Measurements from ENCODE around the gene ACTN1.

DNA sequence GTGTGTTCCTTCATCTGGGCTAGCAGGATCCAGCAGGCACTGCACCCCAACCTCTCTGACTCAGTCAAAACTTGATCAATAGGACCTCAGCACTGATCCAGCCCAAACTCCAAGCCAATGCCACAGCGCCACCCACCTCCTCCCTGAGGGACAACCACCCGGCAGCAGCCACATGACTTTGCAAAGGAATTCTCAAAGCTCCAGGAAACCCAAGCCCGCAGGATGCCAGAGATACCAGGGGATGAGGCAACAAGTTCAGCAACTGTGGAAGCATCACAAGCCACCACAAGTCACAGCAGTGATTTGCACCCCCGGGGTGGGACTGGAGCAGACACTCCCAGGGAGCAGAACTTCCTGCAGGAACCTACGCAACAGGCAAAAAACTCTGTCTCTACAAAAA is 37.3 kb downstream of the ACTN1 start:
- TF ChIP-seq, protein P1, sequence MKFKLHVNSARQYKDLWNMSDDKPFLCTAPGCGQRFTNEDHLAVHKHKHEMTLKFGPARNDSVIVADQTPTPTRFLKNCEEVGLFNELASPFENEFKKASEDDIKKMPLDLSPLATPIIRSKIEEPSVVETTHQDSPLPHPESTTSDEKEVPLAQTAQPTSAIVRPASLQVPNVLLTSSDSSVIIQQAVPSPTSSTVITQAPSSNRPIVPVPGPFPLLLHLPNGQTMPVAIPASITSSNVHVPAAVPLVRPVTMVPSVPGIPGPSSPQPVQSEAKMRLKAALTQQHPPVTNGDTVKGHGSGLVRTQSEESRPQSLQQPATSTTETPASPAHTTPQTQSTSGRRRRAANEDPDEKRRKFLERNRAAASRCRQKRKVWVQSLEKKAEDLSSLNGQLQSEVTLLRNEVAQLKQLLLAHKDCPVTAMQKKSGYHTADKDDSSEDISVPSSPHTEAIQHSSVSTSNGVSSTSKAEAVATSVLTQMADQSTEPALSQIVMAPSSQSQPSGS (tag by site-specific recombination; IDR thresholded peaks at IDR 0.05; ENCODE audit: low read depth) = no peak
- TF ChIP-seq ZNF580 (tag by site-specific recombination; IDR thresholded peaks at IDR 0.05) (no peak), ZBTB8A (tag by site-specific recombination; IDR thresholded peaks at IDR 0.05) (no peak), PRDM4 (tag by site-specific recombination; IDR thresholded peaks at IDR 0.05) (no peak), ZNF146 (tag by site-specific recombination; IDR thresholded peaks at IDR 0.05) (no peak), WT1 (tag by site-specific recombination; IDR thresholded peaks at IDR 0.05) (no peak), BCL11A (tag by site-specific recombination; IDR thresholded peaks at IDR 0.05; ENCODE audit: low read depth) (no peak), PBX3 (CRISPR knock-in tag; IDR thresholded peaks at IDR 0.05) (no peak), TCF7L2 (IDR thresholded peaks at IDR 0.05; ENCODE audit: borderline replicate concordance, low read depth, low read length) (no peak), ZSCAN5A (tag by site-specific recombination; IDR thresholded peaks at IDR 0.05) (no peak)
- TF ChIP-seq, protein P2, sequence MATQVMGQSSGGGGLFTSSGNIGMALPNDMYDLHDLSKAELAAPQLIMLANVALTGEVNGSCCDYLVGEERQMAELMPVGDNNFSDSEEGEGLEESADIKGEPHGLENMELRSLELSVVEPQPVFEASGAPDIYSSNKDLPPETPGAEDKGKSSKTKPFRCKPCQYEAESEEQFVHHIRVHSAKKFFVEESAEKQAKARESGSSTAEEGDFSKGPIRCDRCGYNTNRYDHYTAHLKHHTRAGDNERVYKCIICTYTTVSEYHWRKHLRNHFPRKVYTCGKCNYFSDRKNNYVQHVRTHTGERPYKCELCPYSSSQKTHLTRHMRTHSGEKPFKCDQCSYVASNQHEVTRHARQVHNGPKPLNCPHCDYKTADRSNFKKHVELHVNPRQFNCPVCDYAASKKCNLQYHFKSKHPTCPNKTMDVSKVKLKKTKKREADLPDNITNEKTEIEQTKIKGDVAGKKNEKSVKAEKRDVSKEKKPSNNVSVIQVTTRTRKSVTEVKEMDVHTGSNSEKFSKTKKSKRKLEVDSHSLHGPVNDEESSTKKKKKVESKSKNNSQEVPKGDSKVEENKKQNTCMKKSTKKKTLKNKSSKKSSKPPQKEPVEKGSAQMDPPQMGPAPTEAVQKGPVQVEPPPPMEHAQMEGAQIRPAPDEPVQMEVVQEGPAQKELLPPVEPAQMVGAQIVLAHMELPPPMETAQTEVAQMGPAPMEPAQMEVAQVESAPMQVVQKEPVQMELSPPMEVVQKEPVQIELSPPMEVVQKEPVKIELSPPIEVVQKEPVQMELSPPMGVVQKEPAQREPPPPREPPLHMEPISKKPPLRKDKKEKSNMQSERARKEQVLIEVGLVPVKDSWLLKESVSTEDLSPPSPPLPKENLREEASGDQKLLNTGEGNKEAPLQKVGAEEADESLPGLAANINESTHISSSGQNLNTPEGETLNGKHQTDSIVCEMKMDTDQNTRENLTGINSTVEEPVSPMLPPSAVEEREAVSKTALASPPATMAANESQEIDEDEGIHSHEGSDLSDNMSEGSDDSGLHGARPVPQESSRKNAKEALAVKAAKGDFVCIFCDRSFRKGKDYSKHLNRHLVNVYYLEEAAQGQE (tag by site-specific recombination; IDR thresholded peaks at IDR 0.05) = no peak
- TF ChIP-seq, protein P3, sequence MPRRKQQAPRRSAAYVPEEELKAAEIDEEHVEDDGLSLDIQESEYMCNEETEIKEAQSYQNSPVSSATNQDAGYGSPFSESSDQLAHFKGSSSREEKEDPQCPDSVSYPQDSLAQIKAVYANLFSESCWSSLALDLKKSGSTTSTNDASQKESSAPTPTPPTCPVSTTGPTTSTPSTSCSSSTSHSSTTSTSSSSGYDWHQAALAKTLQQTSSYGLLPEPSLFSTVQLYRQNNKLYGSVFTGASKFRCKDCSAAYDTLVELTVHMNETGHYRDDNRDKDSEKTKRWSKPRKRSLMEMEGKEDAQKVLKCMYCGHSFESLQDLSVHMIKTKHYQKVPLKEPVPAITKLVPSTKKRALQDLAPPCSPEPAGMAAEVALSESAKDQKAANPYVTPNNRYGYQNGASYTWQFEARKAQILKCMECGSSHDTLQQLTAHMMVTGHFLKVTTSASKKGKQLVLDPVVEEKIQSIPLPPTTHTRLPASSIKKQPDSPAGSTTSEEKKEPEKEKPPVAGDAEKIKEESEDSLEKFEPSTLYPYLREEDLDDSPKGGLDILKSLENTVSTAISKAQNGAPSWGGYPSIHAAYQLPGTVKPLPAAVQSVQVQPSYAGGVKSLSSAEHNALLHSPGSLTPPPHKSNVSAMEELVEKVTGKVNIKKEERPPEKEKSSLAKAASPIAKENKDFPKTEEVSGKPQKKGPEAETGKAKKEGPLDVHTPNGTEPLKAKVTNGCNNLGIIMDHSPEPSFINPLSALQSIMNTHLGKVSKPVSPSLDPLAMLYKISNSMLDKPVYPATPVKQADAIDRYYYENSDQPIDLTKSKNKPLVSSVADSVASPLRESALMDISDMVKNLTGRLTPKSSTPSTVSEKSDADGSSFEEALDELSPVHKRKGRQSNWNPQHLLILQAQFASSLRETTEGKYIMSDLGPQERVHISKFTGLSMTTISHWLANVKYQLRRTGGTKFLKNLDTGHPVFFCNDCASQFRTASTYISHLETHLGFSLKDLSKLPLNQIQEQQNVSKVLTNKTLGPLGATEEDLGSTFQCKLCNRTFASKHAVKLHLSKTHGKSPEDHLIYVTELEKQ (tag by site-specific recombination; IDR thresholded peaks at IDR 0.05; ENCODE audit: borderline replicate concordance) = no peak
